K562 (cell line): ENCODE data around the gene SURF4. TPM values are rescaled to one million over a fixed set of nuclear protein-coding genes. Genes with fewer than 3 reads are reported as not detected.

Source experiments
- ATAC-seq: fragments of 200-7000 bp; cut with Tn5 transposase; 3 replicates; pipeline ENCODE4 v1.9.1; 2020; ENCODE audit warnings: moderate library complexity
- BruUV-seq: library from RNA; stranded (reverse); fragments of 400-500 nt; replicated peaks from 2 replicates; lab custom pipeline; 2021; lab: Mats Ljungman, UMichigan
- CTCF ChIA-PET: fragments of 300-600 bp; formaldehyde crosslinking; extraction: SDS; loops from one replicate; lab custom pipeline; 2021; ENCODE audit warnings: low intra/inter-chr PET ratio; lab: Yijun Ruan, JAX
- POLR2A ChIA-PET: fragments of 300-600, 350-650 bp; sonication (Branson Sonifier 250); formaldehyde crosslinking; extraction: SDS; loops from one replicate; lab custom pipeline; 2021; ENCODE audit warnings: antibody characterized with exemption, inconsistent platforms; lab: Yijun Ruan, JAX
- DNase-seq, 4 experiments: peaks; one replicate each; pipeline versions ENCODE4 v3.0.0 to v3.0.0-alpha.2; 2011 to 2018; ENCODE audit warnings: low spot score in 3 of 4, mixed read lengths in 3 of 4; ENCODE audit errors: extremely low read depth in 1 of 4
- FAIRE-seq: peaks from 2 replicates; lab custom pipeline; 2011; peaks lifted over from hg19 to GRCh38; lab: Jason Lieb, UNC
- H2AFZ ChIP-seq: 2 replicates; pipeline ENCODE4 v1.6.0; 2011; ENCODE audit warnings: low read depth, low read length, control low read depth, inconsistent platforms
- H3K27ac ChIP-seq: fragments of 200-600 bp; 3 replicates; pipeline ENCODE4 v1.8.0; 2011; ENCODE audit warnings: low read depth, mild to moderate bottlenecking, control low read depth, inconsistent platforms, low read length, moderate library complexity, mixed read lengths; ENCODE audit errors: extremely low read depth
- H3K27me3 ChIP-seq, 2 experiments: fragments of 300-600 bp in 1 of 2; 2 replicates in 1 of 2; 3 replicates in 1 of 2; pipeline versions ENCODE4 v1.6.0 to v1.8.0; 2011; ENCODE audit warnings: inconsistent platforms in 2 of 2, low read length in 2 of 2, mild to moderate bottlenecking in 1 of 2, mixed read lengths in 1 of 2, moderate library complexity in 1 of 2; ENCODE audit not compliant: control insufficient read depth in 2 of 2, insufficient read depth in 2 of 2
- H3K36me3 ChIP-seq: fragments of 300-600 bp; 3 replicates; pipeline ENCODE4 v1.8.0; 2011; ENCODE audit warnings: mild to moderate bottlenecking, low read length, inconsistent platforms; ENCODE audit not compliant: control insufficient read depth, insufficient read depth
- H3K4me1 ChIP-seq, 2 experiments: fragments of 200-600 bp in 1 of 2; replicated peaks in 1 of 2; 2 replicates in 1 of 2; 3 replicates in 1 of 2; pipeline versions ENCODE4 v1.5.1 to v1.8.0; 2011; ENCODE audit warnings: inconsistent platforms in 2 of 2, low read length in 2 of 2, mild to moderate bottlenecking in 1 of 2, mixed read lengths in 1 of 2, moderate library complexity in 1 of 2; ENCODE audit not compliant: control insufficient read depth in 2 of 2, insufficient read depth in 2 of 2
- H3K4me2 ChIP-seq: 2 replicates; pipeline ENCODE4 v1.6.1; 2011; ENCODE audit warnings: low read length, control low read depth, inconsistent platforms, mixed read lengths; ENCODE audit not compliant: insufficient read depth
- H3K4me3 ChIP-seq: fragments of 200-600 bp; sonication (generic), shearing (Covaris generic); 2 replicates; pipeline ENCODE4 v1.5.1; 2016; ENCODE audit warnings: control low read depth, inconsistent platforms
- H3K79me2 ChIP-seq: fragments of 200-600 bp; 3 replicates; pipeline ENCODE4 v1.8.0; 2011; ENCODE audit warnings: low read length, inconsistent platforms; ENCODE audit not compliant: control insufficient read depth, insufficient read depth
- H3K9ac ChIP-seq, 2 experiments: 2 replicates each; pipeline versions ENCODE4 v1.6.0 to v1.6.1; 2011; ENCODE audit warnings: low read depth in 2 of 2, low read length in 2 of 2, control low read depth in 1 of 2, inconsistent platforms in 1 of 2, mild to moderate bottlenecking in 1 of 2, mixed read lengths in 1 of 2; ENCODE audit not compliant: insufficient read depth in 1 of 2
- H3K9me1 ChIP-seq: one replicate; pipeline ENCODE4 v1.6.0; 2011; ENCODE audit warnings: inconsistent platforms, mild to moderate bottlenecking, low read length, moderate library complexity; ENCODE audit not compliant: control insufficient read depth, insufficient read depth
- H3K9me3 ChIP-seq: replicated peaks from 2 replicates; pipeline ENCODE4 v1.5.1; 2011; ENCODE audit warnings: low read depth, low read length, inconsistent platforms; ENCODE audit not compliant: control insufficient read depth, insufficient read depth
- H4K20me1 ChIP-seq: replicated peaks from 2 replicates; pipeline ENCODE4 v1.6.1; 2011; ENCODE audit warnings: low read length, inconsistent platforms, mixed read lengths; ENCODE audit not compliant: control insufficient read depth, insufficient read depth
- CUX1 ChIP-seq: fragments of 200-800 bp; sonication (Bioruptor generic); IDR thresholded peaks from 2 replicates; pipeline ENCODE4 v1.6.1; 2016; ENCODE audit warnings: missing genetic modification characterization, missing compliant biosample characterization
- HDAC3 ChIP-seq: fragments of 450-650 bp; IDR thresholded peaks from 2 replicates; pipeline ENCODE4 v1.6.1; 2018; ENCODE audit warnings: borderline replicate concordance, mild to moderate bottlenecking, moderate library complexity; ENCODE audit not compliant: partially characterized antibody
- MNT ChIP-seq, 2 experiments: fragments of 450-650 bp; conservative IDR thresholded peaks; 2 replicates each; pipeline ENCODE4 v1.6.1; 2017; ENCODE audit warnings: mild to moderate bottlenecking in 2 of 2, moderate library complexity in 2 of 2
- POLR2G ChIP-seq: fragments of 200-400 bp; formaldehyde crosslinking; IDR thresholded peaks from 2 replicates; pipeline ENCODE4 v1.6.1; 2017; ENCODE audit warnings: low read depth, mild to moderate bottlenecking, antibody characterized with exemption, low read length, moderate library complexity
- RFX5 ChIP-seq: IDR thresholded peaks from 2 replicates; pipeline ENCODE4 v1.6.1; 2011; ENCODE audit warnings: low read depth, mild to moderate bottlenecking, improper control_type of control experiment, low read length
- SFPQ ChIP-seq: fragments of 200-400 bp; formaldehyde crosslinking; IDR thresholded peaks from 2 replicates; pipeline ENCODE4 v1.6.1; 2017; ENCODE audit warnings: mild to moderate bottlenecking, low read depth, low read length, moderate library complexity
- USF1 ChIP-seq: sonication (generic); formaldehyde crosslinking; IDR thresholded peaks from 2 replicates; pipeline ENCODE4 v1.9.0; 2022; ENCODE audit warnings: mild to moderate bottlenecking, missing genetic modification reagents
- ZNF217 ChIP-seq: sonication (generic); formaldehyde crosslinking; IDR thresholded peaks from 2 replicates; pipeline ENCODE4 v1.8.0; 2022; ENCODE audit warnings: mild to moderate bottlenecking, missing genetic modification reagents
- ZNF384 ChIP-seq: IDR thresholded peaks from 2 replicates; pipeline ENCODE4 v1.6.1; 2012; ENCODE audit warnings: low read depth, low read length, improper control_type of control experiment
- WGBS: fragments of 100-300 bp; shearing (Covaris generic); methylation state at CpG from one replicate; pipeline ENCODE4 v1.1.6; 2016; ENCODE audit warnings: low coverage, mixed read lengths; ENCODE audit not compliant: insufficient coverage; ENCODE audit errors: missing lambda C conversion rate; 5-methylcytosine and 5-hydroxymethylcytosine counted together
- in situ Hi-C: fragments of 300-500 bp; cut with MboI; formaldehyde crosslinking; loops from 4 replicates; pipeline ENCODE4 v1.15.0; 2018; ENCODE audit warnings: inconsistent platforms, mixed read lengths
- intact Hi-C: fragments of 100-400 bp; cut with micrococcal nuclease; formaldehyde crosslinking; loops from 2 replicates; pipeline ENCODE4 v1.14.2; 2022
- polyA plus RNA-seq, 8 experiments: library from polyadenylated mRNA; depleted of rRNA in 4 of 8; stranded (reverse) in 5 of 8; unstranded in 3 of 8; fragments of >200 nt; fragmentation: Nextera tagmentation in 2 of 8; fragmentation: Illumina TruSeq in 1 of 8; extraction: Ambion mirVana in 2 of 8; extraction: Trizol in 1 of 8; gene quantifications; 2 replicates each; pipeline versions ENCODE4 v1.2.1 to v1.2.3, GENCODE V29; 2011 to 2014; ENCODE audit warnings: inconsistent platforms in 1 of 8, missing spikeins in 1 of 8
- total RNA-seq, 7 experiments: library from RNA; depleted of rRNA in 6 of 7; stranded (reverse); fragments of >200 nt in 6 of 7; fragmentation: Illumina TruSeq in 2 of 7; extraction: Trizol in 2 of 7; gene quantifications; 2 replicates each; pipeline versions ENCODE4 v1.2.1 to v1.2.3, GENCODE V29; 2011 to 2021; ENCODE audit warnings: low replicate concordance in 1 of 7

SURF4 gene
- total and polyA plus RNA-seq, 9 of the 15 experiments (the other 6 are each of a cell fraction or from before 2014, with no cell fraction given) = 8.4 to 176 (median 130) TPM

GRCh38 chr9:133406480-133407307 lies 30.8 kb upstream of the SURF4 start:
- H3K36me3 ChIP-seq = peaks cover 82% of the 10 kb centered on the region; the same call in 2 of the 3 replicates
- in situ Hi-C loops = no loop called here
- TF ChIP-seq ZNF217 (no peak), CUX1 (CRISPR knock-in tag) (no peak), SFPQ (no peak), USF1 (CRISPR knock-in tag) (peak; percentile 39; the same call in 1 of the 2 replicates), MNT (conservative IDR thresholded peaks at IDR 0.05) (peak in 1 of 2 experiments; percentile 38; a peak in 1 of 4 replicates), RFX5 (no peak), POLR2G (peak; percentile 45), HDAC3 (no peak), ZNF384 (no peak)

More at GRCh38 chr9:133406480-133407307, 30.8 kb upstream of the SURF4 start:
- Histone ChIP-seq H4K20me1 (peaks cover 12% of the 10 kb centered on the region), H3K79me2 (no peaks in the 10 kb centered on the region), H3K9ac (no peak overlapping the region), H3K4me1 (peaks cover 0 to 20% of the 10 kb centered on the region in 2 experiments; a peak in 3 of 5 replicates), H3K9me1 (no peaks in the 10 kb centered on the region), H3K9me3 (no peaks in the 10 kb centered on the region), H2AFZ (no peak overlapping the region), H3K4me3 (no peak overlapping the region), H3K4me2 (no peak overlapping the region), H3K27me3 (no peaks in the 10 kb centered on the region), H3K27ac (no peak overlapping the region)
- intact Hi-C loops = loop anchor here (1.0 kb wide), 1 partner anchor 80 kb away; no protein-coding TSS in a partner anchor
- BruUV-seq = no TSS peak
- DNase-seq (peak; percentile 67 to 80 (median 70)), ATAC-seq (peak; percentile 93), FAIRE-seq (peak; percentile 88)
- ChIA-PET POLR2A (no interaction called here), CTCF (interaction anchor here (0.6 to 1.7 kb wide), 4 partner anchors 10 to 586 kb away, joined by 3 to 5 read pairs (median 4); partner anchors contain the start of gene REXO4)
- 46% methylated on average over 24 of the region's 24 CpGs for WGBS
